Astrocyte of the spinal cord (primary cell): Measurements from ENCODE around the gene NGLY1.

Source experiments
- DNase-seq: peaks from one replicate; pipeline ENCODE4 v3.0.0; 2011; ENCODE audit warnings: low read depth, low spot score
- H3K4me3 ChIP-seq: 2 replicates; pipeline ENCODE4 v1.5.1; 2011; ENCODE audit warnings: low read depth, mild to moderate bottlenecking, low read length, moderate library complexity
- in situ Hi-C: cut with HindIII; loops from 2 replicates; pipeline ENCODE4 v1.10.0; 2017; ENCODE audit warnings: low sequenced_read_pairs
- TF ChIP-seq, protein P1 (sequence below): IDR thresholded peaks from 2 replicates; pipeline ENCODE4 v1.5.1; 2012; ENCODE audit warnings: low read depth, mild to moderate bottlenecking, low read length, inconsistent platforms

Gene NGLY1

DNA sequence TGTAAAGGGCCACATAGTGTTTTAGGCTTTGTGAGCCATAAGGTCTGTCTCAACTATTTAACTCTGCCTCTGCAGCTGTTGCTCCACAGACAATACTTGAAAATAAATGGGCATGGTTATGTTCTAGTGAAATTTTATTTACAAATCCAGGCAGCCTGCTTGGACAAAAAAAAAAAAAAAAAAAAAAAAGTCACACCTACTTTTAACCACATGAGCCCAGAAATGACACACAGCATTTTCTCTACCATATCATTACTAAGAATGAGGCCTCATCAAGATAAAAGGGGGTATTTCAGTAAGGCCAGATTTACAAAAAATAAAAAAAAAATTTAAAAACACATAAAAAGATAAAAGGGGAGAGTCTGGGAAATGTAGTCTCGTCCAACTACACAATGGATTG is 1.7 kb upstream of the NGLY1 start:
- H3K4me3 ChIP-seq: no peak overlapping the region
- DNase-seq: no peak
- in situ Hi-C loops: no loop called here
- TF ChIP-seq, protein P1, sequence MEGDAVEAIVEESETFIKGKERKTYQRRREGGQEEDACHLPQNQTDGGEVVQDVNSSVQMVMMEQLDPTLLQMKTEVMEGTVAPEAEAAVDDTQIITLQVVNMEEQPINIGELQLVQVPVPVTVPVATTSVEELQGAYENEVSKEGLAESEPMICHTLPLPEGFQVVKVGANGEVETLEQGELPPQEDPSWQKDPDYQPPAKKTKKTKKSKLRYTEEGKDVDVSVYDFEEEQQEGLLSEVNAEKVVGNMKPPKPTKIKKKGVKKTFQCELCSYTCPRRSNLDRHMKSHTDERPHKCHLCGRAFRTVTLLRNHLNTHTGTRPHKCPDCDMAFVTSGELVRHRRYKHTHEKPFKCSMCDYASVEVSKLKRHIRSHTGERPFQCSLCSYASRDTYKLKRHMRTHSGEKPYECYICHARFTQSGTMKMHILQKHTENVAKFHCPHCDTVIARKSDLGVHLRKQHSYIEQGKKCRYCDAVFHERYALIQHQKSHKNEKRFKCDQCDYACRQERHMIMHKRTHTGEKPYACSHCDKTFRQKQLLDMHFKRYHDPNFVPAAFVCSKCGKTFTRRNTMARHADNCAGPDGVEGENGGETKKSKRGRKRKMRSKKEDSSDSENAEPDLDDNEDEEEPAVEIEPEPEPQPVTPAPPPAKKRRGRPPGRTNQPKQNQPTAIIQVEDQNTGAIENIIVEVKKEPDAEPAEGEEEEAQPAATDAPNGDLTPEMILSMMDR: no peak

DNA sequence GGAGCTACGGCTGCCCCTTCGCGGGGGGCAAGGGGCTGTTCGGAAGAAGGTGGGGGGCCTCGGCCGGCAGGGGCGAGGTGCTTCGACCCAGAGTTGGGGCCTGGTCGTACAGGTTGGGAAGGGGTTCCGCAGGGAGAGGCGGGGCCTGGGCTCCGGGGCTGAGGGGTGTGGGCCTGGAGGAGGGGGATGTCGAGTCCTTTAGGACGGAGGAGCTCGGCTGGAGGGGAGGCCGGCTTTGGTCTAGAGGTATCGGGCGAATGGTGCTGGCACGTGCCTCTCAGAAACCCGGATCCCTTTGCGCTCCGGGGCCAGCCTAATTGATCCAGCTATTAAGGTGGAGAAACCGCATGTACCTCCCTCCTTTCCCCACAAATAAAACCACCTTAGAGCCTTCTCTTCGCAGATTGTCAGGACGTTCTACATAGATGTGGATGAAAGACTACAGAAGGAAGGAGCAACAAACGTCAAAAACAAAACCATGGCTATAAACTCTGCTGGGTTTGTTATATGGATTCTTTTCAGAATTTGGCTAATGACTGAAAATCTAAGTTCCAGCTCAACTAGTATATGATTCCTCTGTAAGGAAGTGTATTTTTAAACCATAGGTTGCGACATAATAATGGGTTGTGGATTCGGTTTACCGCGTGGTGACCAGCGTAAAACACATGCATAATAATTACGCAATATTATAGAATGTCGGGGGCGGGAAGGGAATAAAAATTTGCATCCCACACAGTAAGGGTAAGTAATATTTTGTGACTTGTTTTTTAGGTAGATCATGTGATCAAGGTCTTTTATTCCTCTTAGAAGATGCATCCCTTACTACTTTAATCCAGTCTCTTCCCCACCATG is 644 bp upstream of the NGLY1 start:
- in situ Hi-C loops: no loop called here
- TF ChIP-seq, protein P1: no peak
- peak overlapping the region; percentile 73 for H3K4me3 ChIP-seq
- DNase-seq: peak; percentile 46

DNA sequence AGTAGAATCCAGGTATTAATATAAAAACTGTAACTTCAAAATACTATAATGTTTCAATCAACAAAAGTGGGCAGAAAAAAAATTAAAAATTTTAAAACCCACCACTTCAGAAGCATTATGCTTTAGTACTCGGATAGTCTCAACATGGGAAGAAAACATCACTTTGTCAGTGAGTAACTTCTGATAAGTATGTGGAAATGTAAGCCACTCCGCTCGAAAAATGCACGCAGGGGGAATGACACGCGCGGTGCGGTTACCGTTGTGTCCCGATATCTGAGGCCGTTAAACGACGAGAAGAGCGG is 656 bp downstream of the NGLY1 start:
- in situ Hi-C loops: no loop called here
- DNase-seq: no peak
- TF ChIP-seq, protein P1: no peak
- H3K4me3 ChIP-seq: peak overlapping the region; percentile 80

DNA sequence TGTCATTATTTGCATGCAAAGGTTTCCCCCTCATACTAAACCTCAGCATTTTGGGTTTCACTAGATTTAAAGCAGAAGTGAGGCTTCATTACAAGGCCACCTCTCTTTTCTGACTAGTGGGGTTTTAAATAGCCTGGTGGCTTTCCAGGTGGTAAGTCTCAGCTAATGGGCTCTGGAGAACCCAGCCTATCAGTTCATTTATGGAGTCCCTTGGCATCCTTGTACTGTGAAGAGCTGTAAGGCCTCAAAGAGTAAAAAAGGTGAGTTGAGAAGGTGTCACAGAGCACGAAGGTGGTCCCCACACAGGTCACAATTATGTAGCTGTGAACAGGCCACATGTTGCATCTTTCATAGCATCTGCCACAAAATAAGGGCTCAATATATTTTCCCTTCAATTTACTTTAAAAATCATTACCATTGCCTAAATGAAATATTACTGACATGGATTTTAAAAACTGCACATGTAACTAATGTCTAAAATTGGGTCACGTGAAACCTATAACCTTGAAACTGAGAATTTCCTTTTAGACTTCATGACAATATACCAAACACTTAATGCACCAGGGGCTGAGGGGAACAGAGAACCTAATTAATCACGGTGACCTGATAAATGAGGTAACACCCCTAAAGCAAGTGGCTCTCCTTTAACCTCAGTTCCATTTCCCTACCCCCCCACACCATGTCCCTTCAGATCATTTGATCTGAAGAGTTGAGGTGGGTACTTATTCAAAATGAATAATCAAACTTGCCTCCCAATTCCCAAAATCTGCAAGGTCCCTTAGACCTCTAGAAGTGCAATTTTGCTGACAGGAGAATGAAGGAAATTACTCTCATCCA is 1.3 kb downstream of the NGLY1 start:
- in situ Hi-C loops: no loop called here
- TF ChIP-seq, protein P1: no peak
- no peak for DNase-seq
- peak overlapping the region; percentile 80 for H3K4me3 ChIP-seq

DNA sequence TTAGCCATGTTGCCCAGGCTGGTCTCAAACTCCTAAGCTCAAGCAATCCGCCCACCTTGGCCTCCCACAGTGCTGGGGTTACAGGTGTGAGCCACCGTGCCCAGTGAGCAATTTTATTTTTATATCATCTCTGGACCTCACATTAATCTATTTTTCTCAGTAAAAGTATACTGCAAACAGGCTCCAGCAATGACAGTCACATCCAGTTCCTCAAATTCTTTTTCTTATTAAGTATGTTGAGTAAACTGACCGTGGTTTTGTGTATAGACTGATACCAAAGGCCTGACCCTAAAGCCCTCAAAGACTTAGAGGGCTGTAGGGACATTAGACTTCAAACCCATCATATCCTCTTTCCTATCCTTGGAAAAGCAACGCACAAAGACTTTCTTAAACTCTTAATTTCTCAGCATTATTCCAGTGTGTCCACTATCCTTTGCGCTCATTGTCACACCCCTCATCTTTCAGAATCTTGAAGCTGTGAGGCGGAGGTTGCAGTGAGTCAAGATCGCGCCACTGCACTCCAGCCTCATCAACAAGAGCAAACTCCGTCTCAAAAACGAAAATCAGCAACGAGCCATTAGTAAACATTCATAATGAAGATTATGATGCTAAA is 2.0 kb downstream of the NGLY1 start:
- TF ChIP-seq, protein P1: no peak
- no peak overlapping the region for H3K4me3 ChIP-seq
- in situ Hi-C loops: no loop called here
- DNase-seq: no peak

DNA sequence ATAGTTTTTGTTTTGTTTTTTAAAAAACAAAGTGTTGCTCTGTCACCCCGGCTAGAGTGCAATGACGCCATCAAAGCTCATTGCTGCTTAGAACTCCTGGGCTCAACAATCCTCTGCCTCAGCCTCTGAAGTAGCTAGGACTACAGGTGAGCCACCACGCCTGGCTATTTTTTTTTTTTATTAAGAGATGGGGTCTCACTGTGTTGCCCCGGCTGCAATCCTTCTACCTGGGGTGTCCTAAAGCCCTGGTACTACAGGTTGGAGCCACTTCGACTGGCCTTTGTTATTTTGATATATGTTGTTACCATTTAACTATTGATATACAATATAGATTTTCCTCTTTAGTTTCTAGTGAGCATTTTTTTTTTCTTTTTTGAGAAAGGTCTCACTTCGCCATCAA is 2.6 kb downstream of the NGLY1 start:
- in situ Hi-C loops: no loop called here
- no peak overlapping the region for H3K4me3 ChIP-seq
- TF ChIP-seq, protein P1: no peak
- DNase-seq: no peak
